NCI-H1930 (cell line): Measurements from ENCODE around the gene SPTSSA.
"Not testable (repeated sequence)": the region's sequence is repeated elsewhere in the genome, so short reads cannot be mapped to it uniquely, and the experiment has no call there.

ENCODE experiments used
- DNase-seq, 2 experiments: peaks; one replicate each; lab custom pipeline; 2025; lab: John Stamatoyannopoulos, UW

Gene SPTSSA

GRCh38 chr14:34470319-34470718, 8.3 kb upstream of the SPTSSA start:
- no peak for DNase-seq

GRCh38 chr14:34466691-34467090, 4.7 kb upstream of the SPTSSA start:
- DNase-seq = no peak

- no peak for DNase-seq
Observed at GRCh38 chr14:34465069-34465859, 3.2 kb upstream of the SPTSSA start.

DNA sequence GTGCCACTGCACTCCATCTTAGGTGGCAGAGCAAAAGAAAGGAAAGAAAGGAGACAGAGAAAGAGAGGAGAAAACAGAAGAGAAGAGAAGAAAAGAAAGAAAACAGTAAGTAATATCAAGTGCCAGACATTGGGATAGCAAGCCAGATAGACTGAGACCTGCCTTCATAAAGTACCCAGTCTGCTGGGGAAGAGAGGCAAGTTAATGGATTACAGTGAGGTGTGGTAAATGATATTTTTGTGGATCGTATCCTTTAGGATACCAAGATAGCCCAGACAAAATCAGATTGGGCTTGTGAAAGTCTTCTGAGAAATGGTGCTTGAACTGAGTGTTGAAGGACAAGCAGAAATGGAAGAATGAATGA, 1.5 kb upstream of the SPTSSA start:
- DNase-seq = no peak

- peak in 1 of 2 experiments; percentile 22 for DNase-seq
Observed at GRCh38 chr14:34461334-34462131, 507 bp downstream of the SPTSSA start.

DNA sequence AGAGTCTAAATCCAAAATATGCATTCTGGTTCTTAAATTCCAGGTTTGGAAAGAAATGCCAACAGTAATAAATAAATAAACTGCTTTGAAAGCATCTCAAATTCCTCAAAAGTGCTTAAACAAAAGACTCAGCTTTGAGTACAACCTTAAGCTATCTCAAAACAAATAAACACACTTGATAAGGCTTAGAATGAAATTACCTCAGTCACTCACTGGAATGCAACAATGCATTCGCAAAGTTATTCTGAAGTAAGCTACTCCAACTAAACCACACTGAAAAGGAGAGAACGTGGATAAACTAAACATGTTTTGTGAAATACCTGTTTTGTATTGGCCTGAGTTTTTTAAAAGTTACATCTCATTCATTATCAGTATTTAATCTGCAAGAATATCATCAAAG, 1.2 kb downstream of the SPTSSA start:
- DNase-seq = no peak

DNA sequence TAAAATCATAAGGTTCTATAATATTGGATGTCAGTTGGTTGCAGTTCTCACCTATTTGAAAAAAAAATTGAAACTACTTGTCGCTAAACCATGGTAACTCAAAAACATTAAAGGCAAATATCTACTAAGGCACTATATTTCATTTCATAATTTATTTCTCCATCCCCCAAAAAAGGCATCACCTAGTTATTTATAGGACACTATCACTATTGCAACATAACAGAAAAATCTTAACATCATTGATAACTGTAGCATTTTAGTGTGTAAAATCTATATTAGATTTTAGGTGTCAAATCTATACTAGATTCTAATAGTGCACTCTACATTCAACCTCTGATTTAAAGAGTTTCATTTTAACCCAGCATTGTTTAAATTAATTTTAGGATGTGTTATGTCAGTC, 1.7 kb downstream of the SPTSSA start:
- DNase-seq = no peak

DNA sequence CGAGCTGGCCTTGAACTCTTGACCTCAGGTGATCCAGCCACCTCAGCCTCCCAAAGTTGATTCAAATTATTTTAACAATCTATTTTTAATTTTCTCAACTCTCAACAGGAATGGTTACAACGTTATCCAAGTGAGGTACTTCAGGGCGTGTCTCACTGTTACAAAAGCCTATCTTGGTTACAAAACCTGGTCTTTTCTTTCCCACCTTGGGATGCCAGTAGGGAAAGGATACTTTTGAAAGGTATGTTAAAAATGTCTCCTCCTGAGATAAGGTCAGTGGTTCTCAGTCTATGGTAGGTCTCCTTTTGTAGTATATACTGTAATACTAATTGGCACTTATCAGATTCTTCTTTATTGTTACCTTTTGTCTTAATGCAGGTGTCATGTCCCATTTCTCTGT, 4.9 kb downstream of the SPTSSA start:
- DNase-seq = no peak

DNA sequence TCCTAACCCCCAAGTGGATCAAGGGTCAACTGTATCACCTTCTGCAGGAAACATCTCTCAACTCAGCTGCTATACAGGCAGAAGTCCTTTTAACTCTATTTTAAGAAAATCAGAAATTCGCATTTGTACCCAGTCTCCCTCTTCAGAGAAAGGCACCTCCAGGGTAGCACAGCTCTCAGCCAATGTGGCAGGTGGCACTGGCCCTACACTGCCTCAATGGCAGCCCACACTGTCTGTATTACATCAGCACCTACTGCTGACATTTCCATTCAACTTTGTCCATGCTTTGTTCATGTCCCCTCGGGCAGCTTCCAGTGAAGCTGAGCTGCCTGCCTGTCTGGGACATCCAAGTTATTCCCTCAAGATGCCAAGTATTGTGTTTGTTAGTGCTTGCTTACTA, 8.8 kb downstream of the SPTSSA start:
- no peak for DNase-seq

DNA sequence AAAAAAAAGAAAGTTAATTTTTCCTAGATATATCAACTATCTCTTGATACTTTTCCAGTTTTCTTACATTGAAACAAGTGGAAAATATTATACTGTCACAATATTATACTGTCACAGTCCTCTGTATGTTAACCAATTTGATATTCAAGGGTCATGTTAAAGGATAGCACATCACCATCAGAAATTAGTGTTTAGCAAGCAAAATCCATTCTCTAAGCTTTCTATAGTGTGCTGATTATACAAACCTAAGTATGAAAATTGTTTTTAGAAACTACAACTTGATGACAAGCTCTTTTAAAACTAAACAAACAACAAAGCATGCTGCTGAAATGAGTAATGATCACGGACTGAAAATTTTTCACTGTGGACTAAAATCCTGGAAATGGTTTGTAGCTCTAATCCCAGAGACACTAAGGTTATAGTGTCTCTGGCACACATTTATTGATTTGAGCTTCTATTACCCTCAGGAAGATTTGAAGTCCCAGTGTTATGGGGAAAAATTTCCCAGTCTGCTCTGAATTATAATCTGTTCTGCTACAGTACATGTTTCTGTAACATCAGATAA, 9.7 kb downstream of the SPTSSA start:
- DNase-seq = no peak

- no peak for DNase-seq
Observed at GRCh38 chr14:34450958-34451357, 11.1 kb downstream of the SPTSSA start.

DNA sequence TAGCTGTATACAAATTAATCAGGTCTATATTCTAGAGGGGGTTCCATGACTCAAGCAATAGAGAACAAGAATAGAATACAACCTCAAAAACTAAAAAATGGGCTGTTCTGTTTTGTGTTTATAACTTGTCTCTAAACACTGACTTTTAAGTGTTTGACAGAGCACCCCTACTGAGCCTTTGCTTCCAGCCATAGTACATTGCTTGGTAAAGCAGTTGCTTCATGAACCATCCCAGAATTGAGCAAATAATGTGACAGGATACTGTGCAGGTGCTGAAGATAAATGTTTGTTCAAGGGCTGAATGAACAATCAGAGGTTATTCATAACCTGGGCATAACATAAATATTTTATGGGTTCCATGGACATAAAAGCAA, 11.5 kb downstream of the SPTSSA start:
- DNase-seq = peak; percentile 59 to 79

DNA sequence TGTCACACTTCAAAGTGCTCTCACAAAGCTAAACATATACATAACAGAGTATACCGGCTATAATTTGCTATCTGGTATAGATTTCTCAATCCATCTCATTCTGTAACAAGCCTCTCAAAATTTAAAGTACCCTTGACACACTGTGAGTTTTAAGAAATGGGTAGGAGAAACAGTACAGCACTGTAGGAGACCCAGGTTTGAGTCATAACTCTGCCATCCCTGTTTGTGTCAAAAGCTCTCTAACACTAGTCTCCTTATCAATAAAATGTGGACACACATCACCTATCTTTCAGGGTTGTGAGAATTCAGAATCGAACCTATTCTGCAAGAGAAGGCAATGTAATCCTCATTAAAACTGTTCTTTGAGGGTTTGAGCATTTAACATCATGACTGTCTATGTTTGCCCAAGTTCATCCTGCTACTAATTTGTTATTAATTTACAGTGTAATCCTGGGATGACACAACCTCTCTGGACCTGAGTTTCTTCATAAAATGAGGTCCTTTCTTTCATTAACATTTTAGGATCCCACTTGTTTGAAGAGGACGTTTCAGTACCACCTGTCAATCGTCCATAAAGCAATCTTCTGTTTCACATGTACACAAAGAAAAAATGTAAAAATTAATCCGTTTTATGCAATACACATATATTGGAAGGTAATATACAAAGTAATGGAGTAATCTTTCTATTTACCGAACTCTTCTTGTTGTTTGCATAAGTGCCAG, 12.1 kb downstream of the SPTSSA start:
- no peak for DNase-seq

DNA sequence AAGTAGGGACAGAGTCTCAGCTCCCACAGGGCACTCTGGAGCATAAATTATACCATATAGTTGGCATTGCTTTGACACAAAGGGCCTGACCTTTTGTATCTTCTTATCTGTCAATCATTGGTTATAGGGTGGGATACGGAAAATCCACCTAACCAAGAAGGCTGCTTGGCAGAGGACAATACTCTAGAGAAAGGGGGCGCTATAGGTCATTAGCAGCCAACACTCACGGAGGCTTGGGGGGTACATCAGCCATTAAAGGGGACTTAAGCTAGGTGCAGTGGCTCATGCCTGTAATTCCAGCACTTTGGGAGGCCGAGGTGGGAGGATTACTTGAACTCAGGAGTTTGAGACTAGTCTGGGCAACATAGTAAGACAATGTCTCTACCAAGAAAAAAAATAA, 22.9 kb downstream of the SPTSSA start:
- DNase-seq = no peak

- no peak for DNase-seq
Observed at GRCh38 chr14:34438438-34438837, 23.6 kb downstream of the SPTSSA start.

DNA sequence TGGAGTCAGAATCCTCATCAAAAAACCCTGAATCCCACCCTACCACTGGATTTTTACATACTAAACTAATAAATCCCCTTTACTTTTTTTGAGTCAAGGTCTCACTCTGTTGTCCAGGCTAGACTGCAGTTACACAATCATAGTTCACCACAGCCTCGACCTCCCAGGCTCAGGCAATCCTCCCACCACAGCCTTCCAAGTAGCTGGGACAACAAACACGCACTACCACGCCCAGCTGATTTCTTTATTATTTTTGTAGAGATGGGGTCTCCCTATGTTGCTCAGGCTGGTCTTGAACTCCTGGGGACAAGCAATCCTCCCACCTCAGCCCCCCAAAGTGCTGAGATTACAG, 24.3 kb downstream of the SPTSSA start:
- DNase-seq = no peak

GRCh38 chr14:34436960-34437728, 24.9 kb downstream of the SPTSSA start:
- DNase-seq = no peak

DNA sequence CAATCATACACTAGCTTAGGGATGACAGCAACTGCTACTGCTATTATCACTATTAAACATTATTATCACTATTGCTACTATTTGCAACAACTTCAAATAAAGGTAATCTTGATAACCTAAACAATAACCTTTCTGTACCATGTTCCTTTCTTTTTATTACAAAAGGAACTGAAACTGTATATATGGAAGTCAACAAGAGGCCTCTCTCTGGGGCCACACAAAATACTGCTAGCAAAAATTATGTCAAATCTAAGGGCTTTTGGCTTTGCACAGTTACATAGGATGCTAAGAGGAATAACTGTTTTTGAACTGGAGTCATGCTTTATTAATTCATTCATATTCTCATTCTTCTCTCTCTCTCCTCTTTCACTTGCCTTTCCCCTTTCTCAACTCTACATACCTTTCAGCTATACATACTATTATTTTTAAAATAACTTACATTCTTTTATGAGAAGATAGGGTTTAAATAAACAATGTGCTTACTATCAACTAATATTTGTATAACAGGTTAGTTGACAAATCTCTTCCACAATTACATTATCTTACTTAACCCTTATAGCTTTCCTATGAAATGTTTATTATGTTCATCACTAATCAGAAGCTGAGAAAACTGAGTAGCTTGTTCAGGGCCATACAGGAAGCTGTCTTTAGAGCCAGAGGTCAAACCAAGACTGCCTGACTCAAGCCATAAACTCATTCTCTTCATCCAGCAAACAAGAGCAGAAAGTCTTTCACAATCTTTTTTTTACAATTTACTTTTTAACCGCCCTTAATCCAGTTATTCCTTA, 25.7 kb downstream of the SPTSSA start:
- no peak for DNase-seq

DNA sequence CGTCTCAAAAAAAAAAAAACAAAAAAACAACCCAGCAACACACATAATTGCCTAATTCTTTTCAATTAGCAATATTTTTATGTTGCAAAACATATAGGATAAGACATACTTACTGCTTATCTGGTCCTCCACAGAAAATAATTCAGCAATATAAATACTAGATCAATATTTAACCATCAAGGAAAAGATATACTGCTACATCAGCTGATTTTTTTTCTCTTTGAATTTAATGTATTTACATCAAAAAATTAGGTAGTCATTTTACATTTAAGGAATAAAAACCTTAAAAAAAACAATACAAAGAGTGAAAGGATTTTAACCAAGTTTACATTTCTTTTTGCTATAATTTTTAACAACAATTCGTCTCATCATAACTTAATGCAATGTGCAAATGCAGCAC, 28.1 kb downstream of the SPTSSA start:
- DNase-seq = no peak

DNA sequence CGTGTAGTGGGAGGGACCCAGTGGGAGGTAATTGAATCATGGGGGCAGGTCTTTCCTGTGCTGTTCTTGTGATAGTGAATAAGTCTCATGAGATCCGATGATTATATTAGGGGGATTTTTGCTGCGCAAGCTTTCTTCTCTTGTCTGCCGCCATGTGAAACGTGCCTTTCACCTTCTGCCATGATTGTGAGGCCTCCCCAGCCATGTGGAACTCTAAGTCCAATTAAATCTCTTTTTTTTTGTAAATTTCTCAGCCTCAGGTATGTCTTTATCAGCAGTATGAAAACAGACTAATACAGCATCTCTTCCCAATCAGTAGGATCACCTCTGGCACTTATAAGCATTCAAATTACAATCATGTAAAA, 34.0 kb downstream of the SPTSSA start:
- not testable (repeated sequence) for DNase-seq
